Ishikawa (cell line): ENCODE results near the gene CENPL.

Source experiments
- CREB1 ChIP-seq: IDR thresholded peaks from 2 replicates; pipeline ENCODE4 v1.6.1; 2012; ENCODE audit warnings: low read depth
- EP300 ChIP-seq: IDR thresholded peaks from 2 replicates; pipeline ENCODE4 v1.6.1; 2012; ENCODE audit warnings: borderline replicate concordance
- RAD21 ChIP-seq: IDR thresholded peaks from 2 replicates; pipeline ENCODE4 v1.6.1; 2012; ENCODE audit warnings: low read depth
- TAF1 ChIP-seq: IDR thresholded peaks from 2 replicates; pipeline ENCODE4 v1.6.1; 2012; ENCODE audit warnings: low read depth, mild to moderate bottlenecking
- TEAD4 ChIP-seq: IDR thresholded peaks from 2 replicates; pipeline ENCODE4 v1.6.1; 2012

DNA sequence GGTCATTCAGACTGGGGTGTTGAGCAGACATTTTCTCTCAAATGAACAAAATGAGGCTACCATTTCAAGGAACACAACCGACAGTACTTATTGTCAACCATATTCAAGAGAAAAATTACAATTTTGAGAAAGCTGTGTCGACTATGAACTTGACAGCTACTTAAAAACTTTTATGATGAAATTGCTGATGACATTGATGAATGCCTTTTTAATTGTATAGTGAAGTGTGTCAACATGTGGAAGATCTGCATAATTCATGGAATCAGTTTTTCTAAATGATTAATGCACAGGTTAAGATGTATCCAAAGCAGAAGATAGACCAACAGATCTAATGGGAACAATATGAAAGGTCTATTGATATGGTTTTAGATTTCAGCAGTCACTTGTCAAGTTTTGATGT, 34.8 kb downstream of the CENPL start:
- TF ChIP-seq CREB1 = no peak
- no peak for TF ChIP-seq RAD21
- no peak for TF ChIP-seq TAF1
- no peak for TF ChIP-seq EP300
- no peak for TF ChIP-seq TEAD4
